ENCODE data around the gene NTRK2.

- TF ChIP-seq CTCF (IDR thresholded peaks at IDR 0.05; ENCODE audit: low read depth, low read length, missing input control) (no peak), JUND (IDR thresholded peaks at IDR 0.05) (no peak), SP1 (IDR thresholded peaks at IDR 0.05) (no peak), REST (IDR thresholded peaks at IDR 0.05) (no peak), ATF3 (IDR thresholded peaks at IDR 0.05) (no peak), FOXA2 (IDR thresholded peaks at IDR 0.05) (no peak), MAX (IDR thresholded peaks at IDR 0.05) (no peak), TAF1 (conservative IDR thresholded peaks at IDR 0.05) (no peak), YY1 (IDR thresholded peaks at IDR 0.05) (no peak), RAD21 (IDR thresholded peaks at IDR 0.05) (no peak), RXRA (IDR thresholded peaks at IDR 0.05) (no peak), EGR1 (IDR thresholded peaks at IDR 0.05; ENCODE audit: low read depth in 2 of 2) (no peak), FOXA1 (IDR thresholded peaks at IDR 0.05) (no peak), ZBTB33 (IDR thresholded peaks at IDR 0.05) (no peak)
Measured at GRCh38 chr9:85014292-85014691, 344.8 kb downstream of the NTRK2 start.
